Fibroblast of lung (primary cell): Measurements from ENCODE around the gene PNMA1. TPM values are rescaled to one million over a fixed set of nuclear protein-coding genes. Genes with fewer than 3 reads are reported as not detected.
A peak's percentile ranks its signal among the peaks of the same experiment; 100 is the strongest.

Experiments used
- DNase-seq, 2 donors: peaks; one replicate each; pipeline versions ENCODE4 v3.0.0 to v3.0.0-alpha.2; 2010; ENCODE audit warnings: low read depth in 2 of 2
- H2AFZ ChIP-seq: 2 replicates; pipeline ENCODE4 v1.5.1; 2012; ENCODE audit warnings: low read length, control low read depth, inconsistent platforms
- H3K27ac ChIP-seq: 2 replicates; pipeline ENCODE4 v1.5.1; 2011; ENCODE audit warnings: low read length, control low read depth; ENCODE audit not compliant: insufficient read depth
- H3K27me3 ChIP-seq: 2 replicates; pipeline ENCODE4 v1.5.1; 2011; ENCODE audit warnings: mild to moderate bottlenecking, low read length; ENCODE audit not compliant: control insufficient read depth, insufficient read depth
- H3K36me3 ChIP-seq: 2 replicates; pipeline ENCODE4 v1.5.1; 2011; ENCODE audit warnings: low read length; ENCODE audit not compliant: control insufficient read depth, insufficient read depth
- H3K4me1 ChIP-seq: 2 replicates; pipeline ENCODE4 v1.5.1; 2011; ENCODE audit warnings: low read length; ENCODE audit not compliant: control insufficient read depth, insufficient read depth; ENCODE audit errors: extremely low read depth
- H3K4me2 ChIP-seq: 2 replicates; pipeline ENCODE4 v1.5.1; 2011; ENCODE audit warnings: low read length, control low read depth; ENCODE audit not compliant: insufficient read depth; ENCODE audit errors: extremely low read depth
- H3K4me3 ChIP-seq, 4 experiments: fragments of 200-600 bp in 1 of 4; sonication (generic) in 1 of 4; replicated peaks in 1 of 4; 2 replicates each; pipeline ENCODE4 v1.5.1; 2011 to 2016; ENCODE audit warnings: low read length in 4 of 4, low read depth in 3 of 4, mild to moderate bottlenecking in 3 of 4, control low read depth in 2 of 4, inconsistent platforms in 1 of 4, mixed read lengths in 1 of 4; ENCODE audit not compliant: insufficient read depth in 1 of 4; ENCODE audit errors: control extremely low read depth in 1 of 4
- H3K79me2 ChIP-seq: 2 replicates; pipeline ENCODE4 v1.5.1; 2012; ENCODE audit warnings: mild to moderate bottlenecking, low read length, inconsistent platforms; ENCODE audit not compliant: control insufficient read depth, insufficient read depth
- H3K9ac ChIP-seq: 2 replicates; pipeline ENCODE4 v1.5.1; 2011; ENCODE audit warnings: mild to moderate bottlenecking, low read length, control low read depth; ENCODE audit not compliant: insufficient read depth
- H3K9me3 ChIP-seq: 2 replicates; pipeline ENCODE4 v1.5.1; 2012; ENCODE audit warnings: low read depth, low read length; ENCODE audit not compliant: control insufficient read depth, insufficient read depth
- H4K20me1 ChIP-seq: 2 replicates; pipeline ENCODE4 v1.5.1; 2011; ENCODE audit warnings: low read length; ENCODE audit not compliant: control insufficient read depth, insufficient read depth; ENCODE audit errors: extremely low read depth
- CTCF ChIP-seq, 2 donors: IDR thresholded peaks in 1 of 2; conservative IDR thresholded peaks in 1 of 2; 1 replicate in 1 of 2; 2 replicates in 1 of 2; pipeline ENCODE4 v1.5.1; 2011 to 2012; ENCODE audit warnings: low read length in 2 of 2, control low read depth in 1 of 2, inconsistent platforms in 1 of 2, low read depth in 1 of 2, mild to moderate bottlenecking in 1 of 2
- EZH2 ChIP-seq: IDR thresholded peaks from 2 replicates; pipeline ENCODE4 v1.5.1; 2012; ENCODE audit warnings: low read length, control low read depth, mild to moderate bottlenecking; ENCODE audit errors: missing control alignments
- polyA plus RNA-seq, 2 donors: library from polyadenylated mRNA; depleted of rRNA in 1 of 2; stranded (reverse) in 1 of 2; unstranded in 1 of 2; fragments of >200 nt; gene quantifications; 2 replicates each; pipeline ENCODE4 v1.2.1, GENCODE V29; 2011 to 2012; ENCODE audit warnings: missing spikeins in 1 of 2
- total RNA-seq: library from RNA; depleted of rRNA; stranded (reverse); fragments of >200 nt; gene quantifications from 2 replicates; pipeline ENCODE4 v1.2.1, GENCODE V29; 2014

Gene PNMA1
- total and polyA plus RNA-seq, 2 donors (not counting 1 experiment from before 2014, with no cell fraction given), result 19.5 to 44.5 TPM

- Histone ChIP-seq H3K79me2 (peaks cover 98% of the 10 kb centered on the region), H4K20me1 (peaks cover 2% of the 10 kb centered on the region), H3K27ac (no peak overlapping the region), H3K27me3 (no peaks in the 10 kb centered on the region), H3K36me3 (peaks cover 2% of the 10 kb centered on the region), H3K4me3 (no peak overlapping the region), H3K4me2 (no peak overlapping the region), H3K9ac (no peak overlapping the region), H2AFZ (no peak overlapping the region), H3K4me1 (peaks cover 51% of the 10 kb centered on the region), H3K9me3 (no peaks in the 10 kb centered on the region)
- DNase-seq, result no peak
- TF ChIP-seq EZH2 (no peak), CTCF (conservative IDR thresholded peaks at IDR 0.05 in 1 of 2, IDR thresholded peaks at IDR 0.05 in 1 of 2; ENCODE audit: low read depth in 1 of 2, low read length in 2 of 2) (peak; percentile 23 to 34)
Measured at GRCh38 chr14:73746520-73747378, 32.6 kb upstream of the PNMA1 start.

GRCh38 chr14:73745571-73746519 lies 31.7 kb upstream of the PNMA1 start:
- no peaks in the 10 kb centered on the region for H3K27me3 ChIP-seq
- H3K4me3 ChIP-seq, result no peak overlapping the region
- H4K20me1 ChIP-seq, result peaks cover 2% of the 10 kb centered on the region
- peaks cover 59% of the 10 kb centered on the region for H3K4me1 ChIP-seq
- peaks cover 90% of the 10 kb centered on the region for H3K79me2 ChIP-seq
- no peaks in the 10 kb centered on the region for H3K9me3 ChIP-seq
- DNase-seq, result no peak
- H3K36me3 ChIP-seq, result peaks cover 2% of the 10 kb centered on the region
- H3K9ac ChIP-seq, result no peak overlapping the region
- no peak overlapping the region for H3K27ac ChIP-seq
- no peak overlapping the region for H2AFZ ChIP-seq
- TF ChIP-seq EZH2, result no peak
- no peak for TF ChIP-seq CTCF (conservative IDR thresholded peaks at IDR 0.05 in 1 of 2, IDR thresholded peaks at IDR 0.05 in 1 of 2; ENCODE audit: low read depth in 1 of 2, low read length in 2 of 2)
- H3K4me2 ChIP-seq, result no peak overlapping the region

- Histone ChIP-seq H3K9ac (no peak overlapping the region), H3K79me2 (peaks cover 90% of the 10 kb centered on the region), H3K27ac (peak overlapping the region; percentile 17), H3K4me3 (no peak overlapping the region), H3K4me2 (no peak overlapping the region), H4K20me1 (peaks cover 2% of the 10 kb centered on the region), H3K27me3 (no peaks in the 10 kb centered on the region), H3K4me1 (peaks cover 64% of the 10 kb centered on the region), H3K9me3 (no peaks in the 10 kb centered on the region), H3K36me3 (peaks cover 2% of the 10 kb centered on the region), H2AFZ (no peak overlapping the region)
- no peak for DNase-seq
- TF ChIP-seq CTCF (conservative IDR thresholded peaks at IDR 0.05 in 1 of 2, IDR thresholded peaks at IDR 0.05 in 1 of 2; ENCODE audit: low read depth in 1 of 2, low read length in 2 of 2) (no peak), EZH2 (no peak)
Measured at GRCh38 chr14:73744874-73745529, 30.8 kb upstream of the PNMA1 start.
